Peyer's patch (tissue), 4 donors: Measurements from ENCODE around the gene HSPB3. TPM values are rescaled to one million over a fixed set of nuclear protein-coding genes. Genes with fewer than 3 reads are reported as not detected.
A peak's percentile ranks its signal among the peaks of the same experiment; 100 is the strongest.
"Not testable (repeated sequence)": the region's sequence is repeated elsewhere in the genome, so short reads cannot be mapped to it uniquely, and the experiment has no call there.

ENCODE experiments used
- DNase-seq, 3 donors: peaks; one replicate each; pipeline ENCODE4 v3.0.0-alpha.2; 2017 to 2019
- H3K27ac ChIP-seq, 4 donors: fragments of 200-600 bp; sonication (generic); one replicate each; pipeline ENCODE4 v1.5.1; 2016 to 2019
- H3K27me3 ChIP-seq, 2 donors: fragments of 200-600 bp; sonication (generic); one replicate each; pipeline ENCODE4 v1.5.1; 2019
- H3K36me3 ChIP-seq, 3 donors: fragments of 200-600 bp; sonication (generic); one replicate each; pipeline ENCODE4 v1.5.1; 2016 to 2019
- H3K4me1 ChIP-seq, 4 donors: fragments of 200-600 bp; sonication (generic); one replicate each; pipeline ENCODE4 v1.5.1; 2016 to 2019
- H3K4me3 ChIP-seq, 4 donors: fragments of 200-600 bp; sonication (generic); 1 replicate in 3 of 4; 2 replicates in 1 of 4; pipeline ENCODE4 v1.5.1; 2016 to 2019; ENCODE audit warnings: mild to moderate bottlenecking in 1 of 4
- H3K9me3 ChIP-seq, 4 donors: fragments of 200-600 bp; sonication (generic); one replicate each; pipeline ENCODE4 v1.5.1; 2016 to 2019; ENCODE audit warnings: mild to moderate bottlenecking in 1 of 4
- POLR2A ChIP-seq, 2 donors: fragments of 450-650 bp; IDR thresholded peaks; one replicate each; pipeline ENCODE4 v1.5.1; 2017; ENCODE audit warnings: antibody characterized with exemption in 2 of 2, mild to moderate bottlenecking in 2 of 2, moderate library complexity in 2 of 2
- total RNA-seq, 4 donors: library from RNA; depleted of rRNA; stranded (reverse); fragments of >200 nt; gene quantifications; one replicate each; pipeline ENCODE4 v1.1.0, GENCODE V29; 2016
- TF ChIP-seq, protein P1 (sequence below), 6 experiments: fragments of 450-650 bp in 4 of 6; fragments of 200-600 bp in 2 of 6; sonication (generic) in 1 of 6; IDR thresholded peaks; one replicate each; pipeline ENCODE4 v1.5.1; 2017 to 2019; ENCODE audit warnings: antibody characterized with exemption in 6 of 6, mild to moderate bottlenecking in 3 of 6, moderate library complexity in 1 of 6

The HSPB3 gene, protein sequence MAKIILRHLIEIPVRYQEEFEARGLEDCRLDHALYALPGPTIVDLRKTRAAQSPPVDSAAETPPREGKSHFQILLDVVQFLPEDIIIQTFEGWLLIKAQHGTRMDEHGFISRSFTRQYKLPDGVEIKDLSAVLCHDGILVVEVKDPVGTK
- not detected for total RNA-seq

GRCh38 chr5:54455413-54456157 is at the start of gene HSPB3:
Gene HSPB3 (plus strand): TSS chr5:54455699. CDS start chr5:54455790, 91 bp downstream.
- no peak within 1 kb of the TSS for H3K4me3 ChIP-seq
- no peak for TF ChIP-seq POLR2A (IDR thresholded peaks at IDR 0.05)
- H3K36me3 ChIP-seq = no peaks in the 10 kb centered on the region
- peak in 1 of 3 donors; percentile 55 for DNase-seq
- H3K27ac ChIP-seq = peak within 1 kb of the TSS in 1 of 4 donors; percentile 18
- no peaks in the 10 kb centered on the region for H3K9me3 ChIP-seq
- no peaks in the 10 kb centered on the region for H3K27me3 ChIP-seq
- H3K4me1 ChIP-seq = no peaks in the 10 kb centered on the region

GRCh38 chr5:54411176-54411575 is 44.3 kb upstream of the HSPB3 start:
- H3K36me3 ChIP-seq = no peaks in the 10 kb centered on the region
- no peaks in the 10 kb centered on the region for H3K9me3 ChIP-seq
- TF ChIP-seq, protein P1, sequence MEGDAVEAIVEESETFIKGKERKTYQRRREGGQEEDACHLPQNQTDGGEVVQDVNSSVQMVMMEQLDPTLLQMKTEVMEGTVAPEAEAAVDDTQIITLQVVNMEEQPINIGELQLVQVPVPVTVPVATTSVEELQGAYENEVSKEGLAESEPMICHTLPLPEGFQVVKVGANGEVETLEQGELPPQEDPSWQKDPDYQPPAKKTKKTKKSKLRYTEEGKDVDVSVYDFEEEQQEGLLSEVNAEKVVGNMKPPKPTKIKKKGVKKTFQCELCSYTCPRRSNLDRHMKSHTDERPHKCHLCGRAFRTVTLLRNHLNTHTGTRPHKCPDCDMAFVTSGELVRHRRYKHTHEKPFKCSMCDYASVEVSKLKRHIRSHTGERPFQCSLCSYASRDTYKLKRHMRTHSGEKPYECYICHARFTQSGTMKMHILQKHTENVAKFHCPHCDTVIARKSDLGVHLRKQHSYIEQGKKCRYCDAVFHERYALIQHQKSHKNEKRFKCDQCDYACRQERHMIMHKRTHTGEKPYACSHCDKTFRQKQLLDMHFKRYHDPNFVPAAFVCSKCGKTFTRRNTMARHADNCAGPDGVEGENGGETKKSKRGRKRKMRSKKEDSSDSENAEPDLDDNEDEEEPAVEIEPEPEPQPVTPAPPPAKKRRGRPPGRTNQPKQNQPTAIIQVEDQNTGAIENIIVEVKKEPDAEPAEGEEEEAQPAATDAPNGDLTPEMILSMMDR (IDR thresholded peaks at IDR 0.05) = no peak
- no peak for TF ChIP-seq POLR2A (IDR thresholded peaks at IDR 0.05)
- H3K27me3 ChIP-seq = no peaks in the 10 kb centered on the region
- DNase-seq = no peak
- H3K27ac ChIP-seq = no peak overlapping the region
- no peak overlapping the region for H3K4me3 ChIP-seq
- H3K4me1 ChIP-seq = no peaks in the 10 kb centered on the region

GRCh38 chr5:54412913-54413312 is 42.6 kb upstream of the HSPB3 start:
- TF ChIP-seq POLR2A (IDR thresholded peaks at IDR 0.05) = no peak
- TF ChIP-seq, protein P1 (IDR thresholded peaks at IDR 0.05) = no peak
- no peak for DNase-seq
- no peaks in the 10 kb centered on the region for H3K4me1 ChIP-seq
- no peak overlapping the region for H3K4me3 ChIP-seq
- H3K9me3 ChIP-seq = no peaks in the 10 kb centered on the region
- no peak overlapping the region for H3K27ac ChIP-seq
- no peaks in the 10 kb centered on the region for H3K27me3 ChIP-seq
- H3K36me3 ChIP-seq = no peaks in the 10 kb centered on the region

- Histone ChIP-seq H3K4me1 (no peaks in the 10 kb centered on the region), H3K27me3 (no peaks in the 10 kb centered on the region), H3K4me3 (no peak overlapping the region), H3K36me3 (no peaks in the 10 kb centered on the region), H3K27ac (no peak overlapping the region), H3K9me3 (no peaks in the 10 kb centered on the region)
- TF ChIP-seq, protein P1 (IDR thresholded peaks at IDR 0.05) = no peak
- no peak for TF ChIP-seq POLR2A (IDR thresholded peaks at IDR 0.05)
- DNase-seq = no peak
Measured at GRCh38 chr5:54415147-54415546, 40.4 kb upstream of the HSPB3 start.

DNA sequence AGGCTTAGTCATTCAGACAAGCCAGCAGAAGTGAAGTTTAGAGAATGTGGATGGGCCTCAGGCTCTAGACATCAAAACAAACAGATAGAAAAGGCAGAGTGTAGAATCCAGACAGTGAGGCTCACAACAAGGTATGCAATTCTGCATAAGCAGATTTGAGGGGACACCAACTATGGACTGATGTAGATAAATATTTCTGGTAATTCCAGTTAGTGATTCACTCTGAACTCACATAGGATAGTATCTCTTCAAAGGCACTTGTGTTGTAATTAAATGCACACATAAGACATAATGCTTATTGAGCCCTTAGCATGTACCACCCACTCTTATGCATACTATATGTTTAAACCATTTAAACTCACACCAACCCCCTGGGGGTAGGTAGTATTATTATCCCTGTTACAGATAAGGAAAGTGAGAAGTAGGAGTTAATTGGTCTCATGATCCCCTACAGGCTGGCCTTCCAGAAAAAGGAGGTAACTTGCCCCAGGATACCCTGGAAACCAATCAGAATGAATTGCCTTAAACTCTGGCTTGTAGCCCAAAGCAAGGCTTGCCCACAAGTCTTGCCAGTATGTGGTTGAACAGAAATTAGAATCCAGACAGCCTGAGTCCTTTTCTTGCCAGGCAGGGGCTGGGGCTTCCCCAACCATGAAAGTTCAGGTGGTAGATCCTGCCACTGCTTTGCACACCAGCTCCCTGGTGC is 39.5 kb upstream of the HSPB3 start:
- no peak for TF ChIP-seq POLR2A (IDR thresholded peaks at IDR 0.05)
- no peaks in the 10 kb centered on the region for H3K9me3 ChIP-seq
- H3K4me3 ChIP-seq = no peak overlapping the region
- no peaks in the 10 kb centered on the region for H3K36me3 ChIP-seq
- no peaks in the 10 kb centered on the region for H3K4me1 ChIP-seq
- no peaks in the 10 kb centered on the region for H3K27me3 ChIP-seq
- no peak for DNase-seq
- H3K27ac ChIP-seq = no peak overlapping the region

- H3K4me1 ChIP-seq, H3K9me3 ChIP-seq, H3K27ac ChIP-seq, H3K36me3 ChIP-seq, H3K27me3 ChIP-seq, H3K4me3 ChIP-seq: not testable (repeated sequence)
- TF ChIP-seq, protein P1 (IDR thresholded peaks at IDR 0.05) = peak; percentile 56 to 83 (median 78)
- DNase-seq = peak in 1 of 3 donors; percentile 53
Measured at GRCh38 chr5:54419573-54420423, 35.7 kb upstream of the HSPB3 start.

GRCh38 chr5:54420511-54420910 is 35.0 kb upstream of the HSPB3 start:
- H3K4me1 ChIP-seq, H3K9me3 ChIP-seq, H3K27ac ChIP-seq, DNase-seq, H3K36me3 ChIP-seq, H3K4me3 ChIP-seq, H3K27me3 ChIP-seq: not testable (repeated sequence)
